GM23338 (cell line): ENCODE results near the gene HLA-G. TPM values are rescaled to one million over a fixed set of nuclear protein-coding genes. Genes with fewer than 3 reads are reported as not detected.
A peak's percentile ranks its signal among the peaks of the same experiment; 100 is the strongest.

Experiments used
- ATAC-seq: fragments of 200-7000 bp; cut with Tn5 transposase; 3 replicates; pipeline ENCODE4 v1.9.1; 2020
- DNase-seq: peaks from one replicate; pipeline ENCODE4 v3.0.0-alpha.2; 2015; ENCODE audit warnings: low spot score
- H2AFZ ChIP-seq: fragments of 200-600 bp; sonication (generic); 2 replicates; pipeline ENCODE4 v1.8.0; 2016; ENCODE audit warnings: antibody characterized with exemption, mild to moderate bottlenecking, moderate library complexity
- H3F3A ChIP-seq: fragments of 200-600 bp; sonication (generic); replicated peaks from 2 replicates; pipeline ENCODE4 v1.8.0; 2017; ENCODE audit warnings: antibody characterized with exemption, mixed run types, low read depth
- H3K27ac ChIP-seq: fragments of 200-600 bp; sonication (generic); 2 replicates; pipeline ENCODE4 v1.6.1; 2016; ENCODE audit warnings: low read depth
- H3K27me3 ChIP-seq: fragments of 200-600 bp; sonication (generic); 2 replicates; pipeline ENCODE4 v1.8.0; 2016; ENCODE audit warnings: mild to moderate bottlenecking, mixed run types, moderate library complexity; ENCODE audit not compliant: insufficient read depth
- H3K36me3 ChIP-seq: fragments of 200-600 bp; sonication (generic); 2 replicates; pipeline ENCODE4 v1.8.0; 2016; ENCODE audit warnings: mild to moderate bottlenecking; ENCODE audit not compliant: insufficient read depth
- H3K4me1 ChIP-seq: fragments of 200-600 bp; sonication (generic); 2 replicates; pipeline ENCODE4 v1.8.0; 2016; ENCODE audit warnings: mild to moderate bottlenecking, moderate library complexity; ENCODE audit not compliant: insufficient read depth
- H3K4me2 ChIP-seq: fragments of 200-600 bp; sonication (generic); 2 replicates; pipeline ENCODE4 v1.7.1; 2017; ENCODE audit warnings: mixed run types
- H3K4me3 ChIP-seq: fragments of 200-600 bp; sonication (generic); 2 replicates; pipeline ENCODE4 v1.6.1; 2016; ENCODE audit warnings: mixed run types
- H3K79me2 ChIP-seq: fragments of 200-600 bp; sonication (generic); replicated peaks from 2 replicates; pipeline ENCODE4 v1.8.0; 2017; ENCODE audit warnings: mild to moderate bottlenecking; ENCODE audit not compliant: insufficient read depth
- H3K9me2 ChIP-seq: fragments of 200-600 bp; sonication (generic); 2 replicates; pipeline ENCODE4 v1.8.0; 2017; ENCODE audit not compliant: insufficient read depth
- H4K20me1 ChIP-seq: fragments of 200-600 bp; sonication (generic); replicated peaks from 2 replicates; pipeline ENCODE4 v1.8.0; 2017; ENCODE audit warnings: mild to moderate bottlenecking; ENCODE audit not compliant: insufficient read depth
- H3K27ac Mint-ChIP-seq: 2 replicates; pipeline ENCODE4 v1.8.0; 2020; ENCODE audit warnings: inconsistent platforms, mild to moderate bottlenecking, moderate library complexity, mixed read lengths
- H3K27me3 Mint-ChIP-seq: 3 replicates; pipeline ENCODE4 v1.8.0; 2022; ENCODE audit warnings: low read depth, mild to moderate bottlenecking, moderate library complexity, mixed read lengths, inconsistent platforms; ENCODE audit not compliant: insufficient read depth, poor library complexity
- H3K36me3 Mint-ChIP-seq: 3 replicates; pipeline ENCODE4 v1.8.0; 2021; ENCODE audit warnings: low read depth, mild to moderate bottlenecking, inconsistent platforms, moderate library complexity, mixed read lengths
- H3K4me1 Mint-ChIP-seq: 3 replicates; pipeline ENCODE4 v1.8.0; 2020; ENCODE audit warnings: mild to moderate bottlenecking, inconsistent platforms, mixed read lengths
- H3K4me3 Mint-ChIP-seq: 3 replicates; pipeline ENCODE4 v1.8.0; 2021; ENCODE audit warnings: moderate library complexity, mild to moderate bottlenecking, inconsistent platforms, mixed read lengths
- H3K9me3 Mint-ChIP-seq: 3 replicates; pipeline ENCODE4 v1.8.0; 2020; ENCODE audit warnings: moderate library complexity, mild to moderate bottlenecking, inconsistent platforms, mixed read lengths
- CREB1 ChIP-seq: fragments of 250-450 bp; sonication (Bioruptor Pico); IDR thresholded peaks from 2 replicates; pipeline ENCODE4 v1.5.0; 2020; ENCODE audit warnings: low read depth, mild to moderate bottlenecking, moderate library complexity
- EZH2 ChIP-seq: fragments of 200-600 bp; sonication (generic); IDR thresholded peaks from one replicate; pipeline ENCODE4 v1.8.0; 2017; ENCODE audit warnings: antibody characterized with exemption, mild to moderate bottlenecking, low read depth; ENCODE audit not compliant: unreplicated experiment
- EZH2phosphoT487 ChIP-seq: fragments of 200-600 bp; sonication (generic); IDR thresholded peaks from one replicate; pipeline ENCODE4 v1.8.1; 2018; ENCODE audit warnings: antibody characterized with exemption; ENCODE audit not compliant: unreplicated experiment
- JUNB ChIP-seq: IDR thresholded peaks from one replicate; pipeline ENCODE4 v1.6.1; 2016; ENCODE audit warnings: antibody characterized with exemption; ENCODE audit not compliant: unreplicated experiment
- NANOG ChIP-seq: IDR thresholded peaks from 2 replicates; pipeline ENCODE4 v1.6.1; 2016; ENCODE audit warnings: antibody characterized with exemption, borderline replicate concordance
- POLR2AphosphoS5 ChIP-seq: IDR thresholded peaks from 2 replicates; pipeline ENCODE4 v1.6.1; 2016; ENCODE audit warnings: antibody characterized with exemption, low read depth
- STAT1 ChIP-seq: IDR thresholded peaks from one replicate; pipeline ENCODE4 v1.6.1; 2016; ENCODE audit warnings: antibody characterized with exemption; ENCODE audit not compliant: unreplicated experiment
- ZNF114 ChIP-seq: fragments of 250-450 bp; sonication (Bioruptor Pico); IDR thresholded peaks from 2 replicates; pipeline ENCODE4 v1.5.0; 2020; ENCODE audit warnings: mild to moderate bottlenecking, moderate library complexity
- ZNF331 ChIP-seq: fragments of 250-450 bp; sonication (Bioruptor Pico); IDR thresholded peaks from 2 replicates; pipeline ENCODE4 v1.5.0; 2020; ENCODE audit warnings: low read depth, mild to moderate bottlenecking, moderate library complexity
- polyA plus RNA-seq: library from polyadenylated mRNA; unstranded; fragments of >200 nt; fragmentation: Nextera tagmentation; extraction: Ambion mirVana; gene quantifications from 2 replicates; pipeline ENCODE4 v1.2.1, GENCODE V29; 2016
- total RNA-seq: library from RNA; depleted of rRNA; stranded (reverse); fragments of >200 nt; shearing (Covaris generic); gene quantifications from 2 replicates; pipeline ENCODE4 v1.2.3, GENCODE V29; 2014
- TF ChIP-seq, protein P1 (sequence below): IDR thresholded peaks from 2 replicates; pipeline ENCODE4 v1.6.1; 2016; ENCODE audit warnings: antibody characterized with exemption
- TF ChIP-seq, protein P2 (sequence below): fragments of 250-450 bp; sonication (Bioruptor Pico); IDR thresholded peaks from 2 replicates; pipeline ENCODE4 v1.5.0; 2020; ENCODE audit warnings: mild to moderate bottlenecking, moderate library complexity
- TF ChIP-seq, protein P3 (sequence below): IDR thresholded peaks from one replicate; pipeline ENCODE4 v1.6.1; 2018; ENCODE audit warnings: antibody characterized with exemption; ENCODE audit not compliant: unreplicated experiment
- TF ChIP-seq, protein P4 (sequence below), 2 experiments: fragments of 200-600 bp in 1 of 2; sonication (generic) in 1 of 2; conservative IDR thresholded peaks; 2 replicates each; pipeline versions ENCODE4 v1.5.1 to v1.6.1; 2016 to 2017; ENCODE audit warnings: antibody characterized with exemption in 2 of 2, low read depth in 2 of 2, mild to moderate bottlenecking in 2 of 2, moderate library complexity in 1 of 2

Gene HLA-G
- total and polyA plus RNA-seq, 2 experiments from 2014 or later: 2.5 to 2.8 TPM

DNA sequence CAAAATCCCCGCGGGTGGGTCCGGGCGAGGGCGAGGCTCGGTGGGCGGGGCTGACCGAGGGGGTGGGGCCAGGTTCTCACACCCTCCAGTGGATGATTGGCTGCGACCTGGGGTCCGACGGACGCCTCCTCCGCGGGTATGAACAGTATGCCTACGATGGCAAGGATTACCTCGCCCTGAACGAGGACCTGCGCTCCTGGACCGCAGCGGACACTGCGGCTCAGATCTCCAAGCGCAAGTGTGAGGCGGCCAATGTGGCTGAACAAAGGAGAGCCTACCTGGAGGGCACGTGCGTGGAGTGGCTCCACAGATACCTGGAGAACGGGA lies 809 bp downstream of the HLA-G start:
- Mint-ChIP-seq H3K27me3 (peaks cover 42% of the 10 kb centered on the region), H3K27ac (no peak overlapping the region), H3K4me1 (no peaks in the 10 kb centered on the region; the same call in 2 of the 3 replicates), H3K9me3 (peaks cover 3% of the 10 kb centered on the region; the same call in 2 of the 3 replicates), H3K4me3 (peak overlapping the region; percentile 67), H3K36me3 (peaks cover 2% of the 10 kb centered on the region; the same call in 1 of the 3 replicates)
- no peaks in the 10 kb centered on the region for H3F3A ChIP-seq
- TF ChIP-seq, protein P1, sequence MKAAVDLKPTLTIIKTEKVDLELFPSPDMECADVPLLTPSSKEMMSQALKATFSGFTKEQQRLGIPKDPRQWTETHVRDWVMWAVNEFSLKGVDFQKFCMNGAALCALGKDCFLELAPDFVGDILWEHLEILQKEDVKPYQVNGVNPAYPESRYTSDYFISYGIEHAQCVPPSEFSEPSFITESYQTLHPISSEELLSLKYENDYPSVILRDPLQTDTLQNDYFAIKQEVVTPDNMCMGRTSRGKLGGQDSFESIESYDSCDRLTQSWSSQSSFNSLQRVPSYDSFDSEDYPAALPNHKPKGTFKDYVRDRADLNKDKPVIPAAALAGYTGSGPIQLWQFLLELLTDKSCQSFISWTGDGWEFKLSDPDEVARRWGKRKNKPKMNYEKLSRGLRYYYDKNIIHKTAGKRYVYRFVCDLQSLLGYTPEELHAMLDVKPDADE: no peak
- TF ChIP-seq POLR2AphosphoS5 (no peak), NANOG (no peak), JUNB (no peak), EZH2phosphoT487 (no peak), STAT1 (no peak), ZNF331 (CRISPR knock-in tag) (no peak), ZNF114 (CRISPR knock-in tag) (no peak), EZH2 (no peak), CREB1 (no peak)
- TF ChIP-seq, protein P2, sequence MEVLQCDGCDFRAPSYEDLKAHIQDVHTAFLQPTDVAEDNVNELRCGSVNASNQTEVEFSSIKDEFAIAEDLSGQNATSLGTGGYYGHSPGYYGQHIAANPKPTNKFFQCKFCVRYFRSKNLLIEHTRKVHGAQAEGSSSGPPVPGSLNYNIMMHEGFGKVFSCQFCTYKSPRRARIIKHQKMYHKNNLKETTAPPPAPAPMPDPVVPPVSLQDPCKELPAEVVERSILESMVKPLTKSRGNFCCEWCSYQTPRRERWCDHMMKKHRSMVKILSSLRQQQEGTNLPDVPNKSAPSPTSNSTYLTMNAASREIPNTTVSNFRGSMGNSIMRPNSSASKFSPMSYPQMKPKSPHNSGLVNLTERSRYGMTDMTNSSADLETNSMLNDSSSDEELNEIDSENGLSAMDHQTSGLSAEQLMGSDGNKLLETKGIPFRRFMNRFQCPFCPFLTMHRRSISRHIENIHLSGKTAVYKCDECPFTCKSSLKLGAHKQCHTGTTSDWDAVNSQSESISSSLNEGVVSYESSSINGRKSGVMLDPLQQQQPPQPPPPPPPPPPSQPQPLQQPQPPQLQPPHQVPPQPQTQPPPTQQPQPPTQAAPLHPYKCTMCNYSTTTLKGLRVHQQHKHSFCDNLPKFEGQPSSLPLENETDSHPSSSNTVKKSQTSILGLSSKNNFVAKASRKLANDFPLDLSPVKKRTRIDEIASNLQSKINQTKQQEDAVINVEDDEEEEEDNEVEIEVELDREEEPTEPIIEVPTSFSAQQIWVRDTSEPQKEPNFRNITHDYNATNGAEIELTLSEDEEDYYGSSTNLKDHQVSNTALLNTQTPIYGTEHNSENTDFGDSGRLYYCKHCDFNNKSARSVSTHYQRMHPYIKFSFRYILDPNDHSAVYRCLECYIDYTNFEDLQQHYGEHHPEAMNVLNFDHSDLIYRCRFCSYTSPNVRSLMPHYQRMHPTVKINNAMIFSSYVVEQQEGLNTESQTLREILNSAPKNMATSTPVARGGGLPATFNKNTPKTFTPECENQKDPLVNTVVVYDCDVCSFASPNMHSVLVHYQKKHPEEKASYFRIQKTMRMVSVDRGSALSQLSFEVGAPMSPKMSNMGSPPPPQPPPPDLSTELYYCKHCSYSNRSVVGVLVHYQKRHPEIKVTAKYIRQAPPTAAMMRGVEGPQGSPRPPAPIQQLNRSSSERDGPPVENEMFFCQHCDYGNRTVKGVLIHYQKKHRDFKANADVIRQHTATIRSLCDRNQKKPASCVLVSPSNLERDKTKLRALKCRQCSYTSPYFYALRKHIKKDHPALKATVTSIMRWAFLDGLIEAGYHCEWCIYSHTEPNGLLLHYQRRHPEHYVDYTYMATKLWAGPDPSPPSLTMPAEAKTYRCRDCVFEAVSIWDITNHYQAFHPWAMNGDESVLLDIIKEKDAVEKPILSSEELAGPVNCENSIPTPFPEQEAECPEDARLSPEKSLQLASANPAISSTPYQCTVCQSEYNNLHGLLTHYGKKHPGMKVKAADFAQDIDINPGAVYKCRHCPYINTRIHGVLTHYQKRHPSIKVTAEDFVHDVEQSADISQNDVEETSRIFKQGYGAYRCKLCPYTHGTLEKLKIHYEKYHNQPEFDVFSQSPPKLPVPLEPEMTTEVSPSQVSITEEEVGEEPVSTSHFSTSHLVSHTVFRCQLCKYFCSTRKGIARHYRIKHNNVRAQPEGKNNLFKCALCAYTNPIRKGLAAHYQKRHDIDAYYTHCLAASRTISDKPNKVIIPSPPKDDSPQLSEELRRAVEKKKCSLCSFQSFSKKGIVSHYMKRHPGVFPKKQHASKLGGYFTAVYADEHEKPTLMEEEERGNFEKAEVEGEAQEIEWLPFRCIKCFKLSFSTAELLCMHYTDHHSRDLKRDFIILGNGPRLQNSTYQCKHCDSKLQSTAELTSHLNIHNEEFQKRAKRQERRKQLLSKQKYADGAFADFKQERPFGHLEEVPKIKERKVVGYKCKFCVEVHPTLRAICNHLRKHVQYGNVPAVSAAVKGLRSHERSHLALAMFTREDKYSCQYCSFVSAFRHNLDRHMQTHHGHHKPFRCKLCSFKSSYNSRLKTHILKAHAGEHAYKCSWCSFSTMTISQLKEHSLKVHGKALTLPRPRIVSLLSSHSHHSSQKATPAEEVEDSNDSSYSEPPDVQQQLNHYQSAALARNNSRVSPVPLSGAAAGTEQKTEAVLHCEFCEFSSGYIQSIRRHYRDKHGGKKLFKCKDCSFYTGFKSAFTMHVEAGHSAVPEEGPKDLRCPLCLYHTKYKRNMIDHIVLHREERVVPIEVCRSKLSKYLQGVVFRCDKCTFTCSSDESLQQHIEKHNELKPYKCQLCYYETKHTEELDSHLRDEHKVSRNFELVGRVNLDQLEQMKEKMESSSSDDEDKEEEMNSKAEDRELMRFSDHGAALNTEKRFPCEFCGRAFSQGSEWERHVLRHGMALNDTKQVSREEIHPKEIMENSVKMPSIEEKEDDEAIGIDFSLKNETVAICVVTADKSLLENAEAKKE (CRISPR knock-in tag): no peak
- TF ChIP-seq, protein P3, sequence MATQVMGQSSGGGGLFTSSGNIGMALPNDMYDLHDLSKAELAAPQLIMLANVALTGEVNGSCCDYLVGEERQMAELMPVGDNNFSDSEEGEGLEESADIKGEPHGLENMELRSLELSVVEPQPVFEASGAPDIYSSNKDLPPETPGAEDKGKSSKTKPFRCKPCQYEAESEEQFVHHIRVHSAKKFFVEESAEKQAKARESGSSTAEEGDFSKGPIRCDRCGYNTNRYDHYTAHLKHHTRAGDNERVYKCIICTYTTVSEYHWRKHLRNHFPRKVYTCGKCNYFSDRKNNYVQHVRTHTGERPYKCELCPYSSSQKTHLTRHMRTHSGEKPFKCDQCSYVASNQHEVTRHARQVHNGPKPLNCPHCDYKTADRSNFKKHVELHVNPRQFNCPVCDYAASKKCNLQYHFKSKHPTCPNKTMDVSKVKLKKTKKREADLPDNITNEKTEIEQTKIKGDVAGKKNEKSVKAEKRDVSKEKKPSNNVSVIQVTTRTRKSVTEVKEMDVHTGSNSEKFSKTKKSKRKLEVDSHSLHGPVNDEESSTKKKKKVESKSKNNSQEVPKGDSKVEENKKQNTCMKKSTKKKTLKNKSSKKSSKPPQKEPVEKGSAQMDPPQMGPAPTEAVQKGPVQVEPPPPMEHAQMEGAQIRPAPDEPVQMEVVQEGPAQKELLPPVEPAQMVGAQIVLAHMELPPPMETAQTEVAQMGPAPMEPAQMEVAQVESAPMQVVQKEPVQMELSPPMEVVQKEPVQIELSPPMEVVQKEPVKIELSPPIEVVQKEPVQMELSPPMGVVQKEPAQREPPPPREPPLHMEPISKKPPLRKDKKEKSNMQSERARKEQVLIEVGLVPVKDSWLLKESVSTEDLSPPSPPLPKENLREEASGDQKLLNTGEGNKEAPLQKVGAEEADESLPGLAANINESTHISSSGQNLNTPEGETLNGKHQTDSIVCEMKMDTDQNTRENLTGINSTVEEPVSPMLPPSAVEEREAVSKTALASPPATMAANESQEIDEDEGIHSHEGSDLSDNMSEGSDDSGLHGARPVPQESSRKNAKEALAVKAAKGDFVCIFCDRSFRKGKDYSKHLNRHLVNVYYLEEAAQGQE: no peak
- TF ChIP-seq, protein P4, sequence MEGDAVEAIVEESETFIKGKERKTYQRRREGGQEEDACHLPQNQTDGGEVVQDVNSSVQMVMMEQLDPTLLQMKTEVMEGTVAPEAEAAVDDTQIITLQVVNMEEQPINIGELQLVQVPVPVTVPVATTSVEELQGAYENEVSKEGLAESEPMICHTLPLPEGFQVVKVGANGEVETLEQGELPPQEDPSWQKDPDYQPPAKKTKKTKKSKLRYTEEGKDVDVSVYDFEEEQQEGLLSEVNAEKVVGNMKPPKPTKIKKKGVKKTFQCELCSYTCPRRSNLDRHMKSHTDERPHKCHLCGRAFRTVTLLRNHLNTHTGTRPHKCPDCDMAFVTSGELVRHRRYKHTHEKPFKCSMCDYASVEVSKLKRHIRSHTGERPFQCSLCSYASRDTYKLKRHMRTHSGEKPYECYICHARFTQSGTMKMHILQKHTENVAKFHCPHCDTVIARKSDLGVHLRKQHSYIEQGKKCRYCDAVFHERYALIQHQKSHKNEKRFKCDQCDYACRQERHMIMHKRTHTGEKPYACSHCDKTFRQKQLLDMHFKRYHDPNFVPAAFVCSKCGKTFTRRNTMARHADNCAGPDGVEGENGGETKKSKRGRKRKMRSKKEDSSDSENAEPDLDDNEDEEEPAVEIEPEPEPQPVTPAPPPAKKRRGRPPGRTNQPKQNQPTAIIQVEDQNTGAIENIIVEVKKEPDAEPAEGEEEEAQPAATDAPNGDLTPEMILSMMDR (conservative IDR thresholded peaks at IDR 0.05; ENCODE audit: low read depth in 2 of 2): no peak
- no peaks in the 10 kb centered on the region; the same call in 1 of the 2 replicates for H3K9me2 ChIP-seq
- H3K79me2 ChIP-seq: no peaks in the 10 kb centered on the region
- H3K4me2 ChIP-seq: peak overlapping the region; percentile 84
- H3K4me1 ChIP-seq: no peaks in the 10 kb centered on the region
- peak overlapping the region; percentile 71 for H3K4me3 ChIP-seq
- no peaks in the 10 kb centered on the region for H3K36me3 ChIP-seq
- H2AFZ ChIP-seq: peak overlapping the region; percentile 95
- DNase-seq: peak; percentile 80
- no peak overlapping the region for H3K27ac ChIP-seq
- peak; percentile 90 for ATAC-seq
- H4K20me1 ChIP-seq: no peaks in the 10 kb centered on the region
- H3K27me3 ChIP-seq: peaks cover 66% of the 10 kb centered on the region
